IMR-90 (cell line): ENCODE results near the gene EPB41L2. TPM values are rescaled to one million over a fixed set of nuclear protein-coding genes. Genes with fewer than 3 reads are reported as not detected.

Experiments used
- ATAC-seq: fragments of 200-7000 bp; cut with Tn5 transposase; 2 replicates; pipeline ENCODE4 v1.9.1; 2020; ENCODE audit warnings: low read depth, mild to moderate bottlenecking, moderate library complexity
- BruUV-seq: library from RNA; stranded (reverse); fragments of 400-500 nt; replicated peaks from 2 replicates; lab custom pipeline; 2021; lab: Mats Ljungman, UMichigan
- CTCF ChIA-PET: fragments of 300-600 bp; formaldehyde crosslinking; extraction: SDS; loops from one replicate; lab custom pipeline; 2021; ENCODE audit warnings: antibody characterized with exemption; lab: Yijun Ruan, JAX
- POLR2A ChIA-PET: fragments of 300-600 bp; sonication (Branson Sonifier 250); formaldehyde crosslinking; loops from one replicate; lab custom pipeline; 2022; ENCODE audit warnings: antibody characterized with exemption; ENCODE audit not compliant: unreplicated experiment; lab: Charles Lee
- DNase-seq: peaks from one replicate; pipeline ENCODE4 v3.0.0; 2013
- H2AFZ ChIP-seq: replicated peaks from 2 replicates; pipeline ENCODE3; 2013; ENCODE audit warnings: low read length, mild to moderate bottlenecking; ENCODE audit not compliant: poor library complexity
- H2AK5ac ChIP-seq: 2 replicates; pipeline ENCODE4 v1.6.1; 2013; ENCODE audit warnings: low read depth, low read length, inconsistent platforms
- H2AK9ac ChIP-seq: replicated peaks from 2 replicates; pipeline ENCODE3; 2013; ENCODE audit warnings: mild to moderate bottlenecking, low read depth, low read length, moderate library complexity; ENCODE audit not compliant: poor library complexity
- H2BK120ac ChIP-seq: 2 replicates; pipeline ENCODE4 v1.6.1; 2013; ENCODE audit warnings: low read depth, low read length, inconsistent platforms
- H2BK15ac ChIP-seq: 3 replicates; pipeline ENCODE4 v1.6.1; 2013; ENCODE audit warnings: low read depth, low read length, inconsistent platforms
- H2BK20ac ChIP-seq: 2 replicates; pipeline ENCODE4 v1.6.1; 2013; ENCODE audit warnings: low read depth, mild to moderate bottlenecking, inconsistent platforms, low read length, moderate library complexity
- H2BK5ac ChIP-seq: 2 replicates; pipeline ENCODE4 v1.6.1; 2013; ENCODE audit warnings: mild to moderate bottlenecking, low read depth, low read length, inconsistent platforms; ENCODE audit not compliant: poor library complexity, severe bottlenecking
- H3K14ac ChIP-seq: replicated peaks from 2 replicates; pipeline ENCODE4 v1.6.1; 2013; ENCODE audit warnings: low read depth, low read length, inconsistent platforms
- H3K18ac ChIP-seq: 2 replicates; pipeline ENCODE4 v1.6.1; 2013; ENCODE audit warnings: low read depth, low read length, control low read depth
- H3K23ac ChIP-seq: 2 replicates; pipeline ENCODE4 v1.6.1; 2013; ENCODE audit warnings: low read depth, low read length, inconsistent platforms
- H3K27ac ChIP-seq: 2 replicates; pipeline ENCODE4 v1.5.1; 2013; ENCODE audit warnings: mild to moderate bottlenecking, control low read depth, low read length; ENCODE audit not compliant: insufficient read depth
- H3K27me3 ChIP-seq: 2 replicates; pipeline ENCODE4 v1.6.1; 2013; ENCODE audit warnings: low read length; ENCODE audit not compliant: control insufficient read depth, insufficient read depth
- H3K36me3 ChIP-seq: 2 replicates; pipeline ENCODE4 v1.6.1; 2013; ENCODE audit warnings: low read length, mixed read lengths; ENCODE audit not compliant: control insufficient read depth, insufficient read depth
- H3K4ac ChIP-seq: 2 replicates; pipeline ENCODE4 v1.6.1; 2013; ENCODE audit warnings: low read depth, low read length, inconsistent platforms
- H3K4me1 ChIP-seq: 2 replicates; pipeline ENCODE4 v1.6.1; 2013; ENCODE audit warnings: low read length, mixed read lengths; ENCODE audit not compliant: control insufficient read depth, insufficient read depth
- H3K4me2 ChIP-seq: 2 replicates; pipeline ENCODE4 v1.6.1; 2013; ENCODE audit warnings: low read depth, mild to moderate bottlenecking, control low read depth, low read length, moderate library complexity
- H3K4me3 ChIP-seq: 2 replicates; pipeline ENCODE4 v1.5.1; 2013; ENCODE audit warnings: low read depth, mild to moderate bottlenecking, control low read depth, low read length, moderate library complexity; ENCODE audit not compliant: insufficient read depth
- H3K56ac ChIP-seq: 2 replicates; pipeline ENCODE4 v1.6.1; 2013; ENCODE audit warnings: low read length, inconsistent platforms; ENCODE audit not compliant: insufficient read depth; ENCODE audit errors: extremely low read depth
- H3K79me1 ChIP-seq, 2 experiments: 2 replicates each; pipeline ENCODE4 v1.6.1; 2013; ENCODE audit warnings: low read length in 2 of 2, inconsistent platforms in 1 of 2, low read depth in 1 of 2
- H3K9ac ChIP-seq: 2 replicates; pipeline ENCODE4 v1.6.1; 2013; ENCODE audit warnings: low read depth, low read length, control low read depth
- H3K9me1 ChIP-seq: 2 replicates; pipeline ENCODE4 v1.6.1; 2013; ENCODE audit warnings: low read length, inconsistent platforms; ENCODE audit not compliant: insufficient read depth
- H3K9me3 ChIP-seq: 2 replicates; pipeline ENCODE4 v1.6.1; 2013; ENCODE audit warnings: low read length; ENCODE audit not compliant: control insufficient read depth, insufficient read depth
- H4K20me1 ChIP-seq: 2 replicates; pipeline ENCODE4 v1.6.1; 2013; ENCODE audit warnings: low read length, inconsistent platforms; ENCODE audit not compliant: insufficient read depth
- H4K5ac ChIP-seq: 2 replicates; pipeline ENCODE4 v1.6.1; 2013; ENCODE audit warnings: mild to moderate bottlenecking, low read depth, low read length, control low read depth
- H4K8ac ChIP-seq, 2 experiments: 2 replicates each; pipeline ENCODE4 v1.6.1; 2013; ENCODE audit warnings: low read depth in 2 of 2, low read length in 2 of 2, control low read depth in 1 of 2, inconsistent platforms in 1 of 2
- H4K91ac ChIP-seq: 2 replicates; pipeline ENCODE4 v1.6.1; 2013; ENCODE audit warnings: low read depth, low read length, inconsistent platforms; ENCODE audit not compliant: insufficient read depth
- FOS ChIP-seq: fragments of 150-350 bp; IDR thresholded peaks from 2 replicates; pipeline ENCODE4 v1.6.1; 2016; ENCODE audit warnings: low read depth, low read length
- MAFK ChIP-seq: IDR thresholded peaks from 2 replicates; pipeline ENCODE4 v1.6.1; 2012; ENCODE audit warnings: low read depth, low read length, improper control_type of control experiment
- MAZ ChIP-seq: IDR thresholded peaks from 2 replicates; pipeline ENCODE4 v1.6.1; 2012; ENCODE audit warnings: low read depth, mild to moderate bottlenecking, low read length, improper control_type of control experiment, moderate library complexity, borderline replicate concordance
- NFE2L2 ChIP-seq: fragments of 150-350 bp; IDR thresholded peaks from 2 replicates; pipeline ENCODE4 v1.6.1; 2016; ENCODE audit warnings: low read depth, mild to moderate bottlenecking, low read length
- RAD21 ChIP-seq: IDR thresholded peaks from 2 replicates; pipeline ENCODE4 v1.6.1; 2012; ENCODE audit warnings: low read length, improper control_type of control experiment
- RCOR1 ChIP-seq: IDR thresholded peaks from 2 replicates; pipeline ENCODE4 v1.6.1; 2012; ENCODE audit warnings: mild to moderate bottlenecking, low read length, improper control_type of control experiment; ENCODE audit not compliant: insufficient replicate concordance
- RFX5 ChIP-seq: IDR thresholded peaks from 2 replicates; pipeline ENCODE4 v1.8.0; 2012; ENCODE audit warnings: low read depth, mild to moderate bottlenecking, low read length, moderate library complexity
- SMC3 ChIP-seq: fragments of 150-350 bp; IDR thresholded peaks from 2 replicates; pipeline ENCODE4 v1.6.1; 2016; ENCODE audit warnings: low read depth, mild to moderate bottlenecking, antibody characterized with exemption, low read length, moderate library complexity
- USF2 ChIP-seq: fragments of 150-350 bp; IDR thresholded peaks from 2 replicates; pipeline ENCODE4 v1.6.1; 2017; ENCODE audit warnings: mild to moderate bottlenecking, antibody characterized with exemption, low read length, low read depth
- WGBS, 2 experiments: methylation state at CpG; one replicate each; pipeline versions ENCODE4 v1.1.5 to v1.1.7; 2013; ENCODE audit warnings: missing lambda C conversion rate in 2 of 2; ENCODE audit not compliant: insufficient read length in 1 of 2; ENCODE audit errors: extremely low coverage in 2 of 2; 5-methylcytosine and 5-hydroxymethylcytosine counted together
- dilution Hi-C: fragments of 300-500 bp; cut with HindIII; formaldehyde crosslinking; loops from one replicate; pipeline ENCODE4 v1.14.3; 2018; ENCODE audit warnings: low sequenced_read_pairs; ENCODE audit not compliant: unreplicated experiment
- in situ Hi-C: fragments of 300-500 bp; cut with MboI; formaldehyde crosslinking; loops from 3 replicates; pipeline ENCODE4 v1.14.3; 2019; ENCODE audit warnings: low sequenced_read_pairs, inconsistent platforms, mixed read lengths
- intact Hi-C: fragments of 100-400 bp; cut with micrococcal nuclease; formaldehyde crosslinking; loops from 2 replicates; pipeline ENCODE4 v1.10.0; 2022
- polyA plus RNA-seq, 3 experiments: library from polyadenylated mRNA; depleted of rRNA; stranded (reverse); fragments of >200 nt; gene quantifications; 2 replicates each; pipeline ENCODE4 v1.2.3, GENCODE V29; 2012; ENCODE audit warnings: low replicate concordance in 1 of 3
- total RNA-seq: library from RNA; depleted of rRNA; stranded (reverse); fragments of >200 nt; gene quantifications from 2 replicates; pipeline ENCODE4 v1.2.3, GENCODE V29; 2012
- TF ChIP-seq, protein P1 (sequence below): conservative IDR thresholded peaks from 2 replicates; pipeline ENCODE4 v1.5.1; 2012; ENCODE audit warnings: mild to moderate bottlenecking, low read depth, low read length, improper control_type of control experiment
- TF ChIP-seq, protein P2 (sequence below): fragments of 150-350 bp; IDR thresholded peaks from 2 replicates; pipeline ENCODE4 v1.6.1; 2016; ENCODE audit warnings: low read depth, mild to moderate bottlenecking, low read length, moderate library complexity, borderline replicate concordance

EPB41L2 gene
- total and polyA plus RNA-seq, 2 of the 4 experiments (the other 2 are of a cell fraction) = 85.7 to 99.8 TPM

GRCh38 chr6:131033631-131034030 lies 29.4 kb downstream of the EPB41L2 start:
- Histone ChIP-seq H2BK15ac (no peak overlapping the region), H3K23ac (no peak overlapping the region), H4K5ac (no peak overlapping the region), H3K79me1 (peaks cover 30 to 63% of the 10 kb centered on the region in 2 experiments), H3K9ac (no peak overlapping the region), H3K27ac (no peak overlapping the region), H3K9me3 (no peaks in the 10 kb centered on the region), H3K36me3 (0 out of 2 replicates have a peak, but pooled peaks cover 4% of the 10 kb centered on the region), H2AK5ac (no peak overlapping the region), H3K14ac (no peak overlapping the region), H2AK9ac (no peak overlapping the region), H2BK120ac (no peak overlapping the region), H3K9me1 (peaks cover 7% of the 10 kb centered on the region), H2BK20ac (no peak overlapping the region), H3K27me3 (no peaks in the 10 kb centered on the region), H4K20me1 (no peaks in the 10 kb centered on the region; the same call in 1 of the 2 replicates), H3K4me1 (peaks cover 13% of the 10 kb centered on the region), H4K8ac (no peak overlapping the region), H4K91ac (no peak overlapping the region), H3K4me3 (no peak overlapping the region), H3K56ac (no peak overlapping the region), H3K18ac (no peak overlapping the region), H2BK5ac (no peak overlapping the region), H2AFZ (no peak overlapping the region), H3K4ac (no peak overlapping the region), H3K4me2 (no peak overlapping the region)
- DNase-seq (no peak), ATAC-seq (no peak)
- ChIA-PET CTCF (no interaction called here), POLR2A (no interaction called here)
- dilution Hi-C loops (no loop called here), intact Hi-C loops (no loop called here), in situ Hi-C loops (no loop called here)
- TF ChIP-seq RFX5 (no peak), MAFK (no peak), FOS (no peak), NFE2L2 (no peak), MAZ (no peak), RAD21 (no peak), USF2 (no peak), SMC3 (no peak), RCOR1 (no peak)
- TF ChIP-seq, protein P1, sequence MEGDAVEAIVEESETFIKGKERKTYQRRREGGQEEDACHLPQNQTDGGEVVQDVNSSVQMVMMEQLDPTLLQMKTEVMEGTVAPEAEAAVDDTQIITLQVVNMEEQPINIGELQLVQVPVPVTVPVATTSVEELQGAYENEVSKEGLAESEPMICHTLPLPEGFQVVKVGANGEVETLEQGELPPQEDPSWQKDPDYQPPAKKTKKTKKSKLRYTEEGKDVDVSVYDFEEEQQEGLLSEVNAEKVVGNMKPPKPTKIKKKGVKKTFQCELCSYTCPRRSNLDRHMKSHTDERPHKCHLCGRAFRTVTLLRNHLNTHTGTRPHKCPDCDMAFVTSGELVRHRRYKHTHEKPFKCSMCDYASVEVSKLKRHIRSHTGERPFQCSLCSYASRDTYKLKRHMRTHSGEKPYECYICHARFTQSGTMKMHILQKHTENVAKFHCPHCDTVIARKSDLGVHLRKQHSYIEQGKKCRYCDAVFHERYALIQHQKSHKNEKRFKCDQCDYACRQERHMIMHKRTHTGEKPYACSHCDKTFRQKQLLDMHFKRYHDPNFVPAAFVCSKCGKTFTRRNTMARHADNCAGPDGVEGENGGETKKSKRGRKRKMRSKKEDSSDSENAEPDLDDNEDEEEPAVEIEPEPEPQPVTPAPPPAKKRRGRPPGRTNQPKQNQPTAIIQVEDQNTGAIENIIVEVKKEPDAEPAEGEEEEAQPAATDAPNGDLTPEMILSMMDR = no peak
- TF ChIP-seq, protein P2, sequence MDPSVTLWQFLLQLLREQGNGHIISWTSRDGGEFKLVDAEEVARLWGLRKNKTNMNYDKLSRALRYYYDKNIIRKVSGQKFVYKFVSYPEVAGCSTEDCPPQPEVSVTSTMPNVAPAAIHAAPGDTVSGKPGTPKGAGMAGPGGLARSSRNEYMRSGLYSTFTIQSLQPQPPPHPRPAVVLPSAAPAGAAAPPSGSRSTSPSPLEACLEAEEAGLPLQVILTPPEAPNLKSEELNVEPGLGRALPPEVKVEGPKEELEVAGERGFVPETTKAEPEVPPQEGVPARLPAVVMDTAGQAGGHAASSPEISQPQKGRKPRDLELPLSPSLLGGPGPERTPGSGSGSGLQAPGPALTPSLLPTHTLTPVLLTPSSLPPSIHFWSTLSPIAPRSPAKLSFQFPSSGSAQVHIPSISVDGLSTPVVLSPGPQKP = no peak
- WGBS, 2 experiments = no CpG with 5 or more reads among the region's 1 CpG
- no TSS peak for BruUV-seq
